ENCODE results near the gene CHRNA9. TPM values are rescaled to one million over a fixed set of nuclear protein-coding genes. Genes with fewer than 3 reads are reported as not detected.

The CHRNA9 gene
- polyA plus RNA-seq, 2 of the 4 experiments (the other 2 are of a cell fraction), result 1.3 to 1.6 TPM

GRCh38 chr4:40372651-40373050, 37.5 kb downstream of the CHRNA9 start (continued):
- TF ChIP-seq RAD21 (conservative IDR thresholded peaks at IDR 0.05 in 1 of 2, IDR thresholded peaks at IDR 0.05 in 1 of 2), result no peak
- no peak for TF ChIP-seq CHD4 (IDR thresholded peaks at IDR 0.05; ENCODE audit: borderline replicate concordance)

- POLR2A ChIA-PET, result no interaction called here
- H3K4me1 ChIP-seq, result peaks cover 8% of the 10 kb centered on the region; the same call in 1 of the 3 replicates
- CTCF ChIA-PET, result no interaction called here
- FAIRE-seq (no peak), DNase-seq (ENCODE audit: low read depth in 1 of 2, low spot score in 1 of 2) (no peak), ATAC-seq (no peak)
- WGBS (ENCODE audit: missing lambda C conversion rate), result 86% methylated on average over 3 of the region's 3 CpGs
- no peak overlapping the region for H3K4me3 ChIP-seq
- no peaks in the 10 kb centered on the region for H3K9me3 ChIP-seq
- no peak for TF ChIP-seq USF2 (IDR thresholded peaks at IDR 0.05)
- no peak for TF ChIP-seq CHD4 (IDR thresholded peaks at IDR 0.05; ENCODE audit: borderline replicate concordance)
- TF ChIP-seq TFCP2L1 (CRISPR knock-in tag; IDR thresholded peaks at IDR 0.05), result no peak
- TF ChIP-seq RCOR1 (IDR thresholded peaks at IDR 0.05; ENCODE audit: low read depth, low read length), result no peak
- TF ChIP-seq SREBF2 (IDR thresholded peaks at IDR 0.05), result no peak
- TF ChIP-seq NPAS2 (CRISPR knock-in tag; IDR thresholded peaks at IDR 0.05; ENCODE audit: borderline replicate concordance), result no peak
- TF ChIP-seq PBX3 (IDR thresholded peaks at IDR 0.05), result no peak
- no peak for TF ChIP-seq MAFK (IDR thresholded peaks at IDR 0.05; ENCODE audit: partially characterized antibody)
- TF ChIP-seq MAZ (IDR thresholded peaks at IDR 0.05; ENCODE audit: borderline replicate concordance, low read depth, low read length), result no peak
- no peak for TF ChIP-seq RAD21 (conservative IDR thresholded peaks at IDR 0.05 in 1 of 2, IDR thresholded peaks at IDR 0.05 in 1 of 2)
- TF ChIP-seq HEYL (CRISPR knock-in tag; IDR thresholded peaks at IDR 0.05), result no peak
- no peak for TF ChIP-seq ZSCAN20 (CRISPR knock-in tag; IDR thresholded peaks at IDR 0.05)
- no peak for TF ChIP-seq FOXS1 (CRISPR knock-in tag; IDR thresholded peaks at IDR 0.05)
- TF ChIP-seq KDM1A (IDR thresholded peaks at IDR 0.05; ENCODE audit: low read depth), result no peak
- TF ChIP-seq HOXA7 (CRISPR knock-in tag; IDR thresholded peaks at IDR 0.05), result no peak
- TF ChIP-seq CEBPB (IDR thresholded peaks at IDR 0.05), result no peak
- no peak for TF ChIP-seq TP53 (CRISPR knock-in tag; IDR thresholded peaks at IDR 0.05)
- TF ChIP-seq HOXB13 (CRISPR knock-in tag; IDR thresholded peaks at IDR 0.05; ENCODE audit: low read depth), result no peak
- no peak for TF ChIP-seq BHLHE40 (IDR thresholded peaks at IDR 0.05; ENCODE audit: low read depth, low read length)
- TF ChIP-seq RARB (CRISPR knock-in tag; IDR thresholded peaks at IDR 0.05), result no peak
- H3K27ac ChIP-seq, result no peak overlapping the region
- no peak overlapping the region for H3K4me2 ChIP-seq
These were observed 38.5 kb downstream of the CHRNA9 start for GRCh38 chr4:40373636-40374035.

- no peak for ATAC-seq
- ChIA-PET POLR2A (no interaction called here), CTCF (no interaction called here)
- H3K27ac ChIP-seq, result no peak overlapping the region
- DNase-seq (ENCODE audit: low read depth in 1 of 2, low spot score in 1 of 2), result no peak
- 92% methylated on average over 10 of the region's 10 CpGs for WGBS (ENCODE audit: missing lambda C conversion rate)
- H3K4me2 ChIP-seq, result no peak overlapping the region
- no peak overlapping the region for H3K4me3 ChIP-seq
- TF ChIP-seq KDM1A (IDR thresholded peaks at IDR 0.05; ENCODE audit: low read depth) (no peak), ESRRA (IDR thresholded peaks at IDR 0.05; ENCODE audit: borderline replicate concordance, low read length) (no peak), RCOR1 (IDR thresholded peaks at IDR 0.05; ENCODE audit: low read depth, low read length) (no peak), MAX (IDR thresholded peaks at IDR 0.05) (no peak), PBX3 (IDR thresholded peaks at IDR 0.05) (no peak), NFE2L2 (conservative IDR thresholded peaks at IDR 0.05; ENCODE audit: low read length) (no peak), CBX8 (IDR thresholded peaks at IDR 0.05) (no peak), RNF2 (IDR thresholded peaks at IDR 0.05; ENCODE audit: borderline replicate concordance, low read depth) (no peak), CHD4 (IDR thresholded peaks at IDR 0.05; ENCODE audit: borderline replicate concordance) (no peak), ZSCAN20 (CRISPR knock-in tag; IDR thresholded peaks at IDR 0.05) (no peak), HMGXB4 (CRISPR knock-in tag; IDR thresholded peaks at IDR 0.05; ENCODE audit: borderline replicate concordance) (no peak), GATA3 (IDR thresholded peaks at IDR 0.05; ENCODE audit: borderline replicate concordance) (no peak)
- no peaks in the 10 kb centered on the region; the same call in 2 of the 3 replicates for H3K4me1 ChIP-seq
- H3K9me3 ChIP-seq, result no peaks in the 10 kb centered on the region
- FAIRE-seq, result no peak
These were observed 40.0 kb downstream of the CHRNA9 start for GRCh38 chr4:40375095-40375494.
